H9 (cell line): ENCODE data around the gene CCDC85A. TPM values are rescaled to one million over a fixed set of nuclear protein-coding genes. Genes with fewer than 3 reads are reported as not detected.

Experiments used
- DNase-seq: peaks from one replicate; pipeline ENCODE4 v3.0.0-alpha.2; 2017
- H2AFZ ChIP-seq: one replicate; pipeline ENCODE4 v1.6.1; 2013; ENCODE audit warnings: mild to moderate bottlenecking, low read length, control low read depth, moderate library complexity
- H2AK5ac ChIP-seq: 2 replicates; pipeline ENCODE4 v1.6.1; 2013; ENCODE audit warnings: low read length, control low read depth, mixed read lengths; ENCODE audit not compliant: insufficient read length
- H2BK120ac ChIP-seq: one replicate; pipeline ENCODE4 v1.6.1; 2013; ENCODE audit warnings: low read depth, mild to moderate bottlenecking, low read length, control low read depth, inconsistent platforms; ENCODE audit not compliant: poor library complexity, severe bottlenecking
- H2BK12ac ChIP-seq: 2 replicates; pipeline ENCODE4 v1.6.1; 2013; ENCODE audit warnings: low read length, control low read depth, mixed read lengths, low read depth; ENCODE audit not compliant: insufficient read length
- H2BK15ac ChIP-seq: 2 replicates; pipeline ENCODE4 v1.6.1; 2013; ENCODE audit warnings: low read depth, low read length, control low read depth
- H2BK20ac ChIP-seq: one replicate; pipeline ENCODE4 v1.6.1; 2013; ENCODE audit warnings: low read depth, mild to moderate bottlenecking, low read length, control low read depth, inconsistent platforms; ENCODE audit not compliant: poor library complexity, severe bottlenecking
- H2BK5ac ChIP-seq: 2 replicates; pipeline ENCODE4 v1.6.1; 2013; ENCODE audit warnings: low read length, control low read depth, mixed read lengths; ENCODE audit not compliant: insufficient read length
- H3K14ac ChIP-seq: 2 replicates; pipeline ENCODE4 v1.6.1; 2013; ENCODE audit warnings: low read length, control low read depth; ENCODE audit not compliant: insufficient read depth
- H3K18ac ChIP-seq: 2 replicates; pipeline ENCODE4 v1.6.1; 2013; ENCODE audit warnings: low read depth, mild to moderate bottlenecking, mixed read lengths, low read length, control low read depth; ENCODE audit not compliant: insufficient read length
- H3K23ac ChIP-seq: 2 replicates; pipeline ENCODE4 v1.6.1; 2013; ENCODE audit warnings: low read length, control low read depth, mixed read lengths, low read depth; ENCODE audit not compliant: insufficient read length
- H3K23me2 ChIP-seq: 2 replicates; pipeline ENCODE4 v1.6.1; 2013; ENCODE audit warnings: low read depth, mild to moderate bottlenecking, mixed read lengths, low read length, control low read depth; ENCODE audit not compliant: insufficient read length, poor library complexity, severe bottlenecking
- H3K27ac ChIP-seq: 2 replicates; pipeline ENCODE4 v1.5.1; 2013; ENCODE audit warnings: low read length, control low read depth, mixed read lengths, low read depth; ENCODE audit not compliant: insufficient read length
- H3K27me3 ChIP-seq: 2 replicates; pipeline ENCODE4 v1.6.1; 2013; ENCODE audit warnings: low read length, control low read depth, inconsistent platforms; ENCODE audit not compliant: insufficient read depth
- H3K4ac ChIP-seq: 2 replicates; pipeline ENCODE4 v1.6.1; 2013; ENCODE audit warnings: low read depth, mild to moderate bottlenecking, control low read depth, inconsistent platforms, low read length, moderate library complexity
- H3K4me1 ChIP-seq: 2 replicates; pipeline ENCODE4 v1.6.1; 2013; ENCODE audit warnings: low read length, control low read depth, inconsistent platforms; ENCODE audit not compliant: insufficient read depth
- H3K4me2 ChIP-seq: 2 replicates; pipeline ENCODE4 v1.6.1; 2013; ENCODE audit warnings: low read length, control low read depth, mixed read lengths; ENCODE audit not compliant: insufficient read length, insufficient read depth
- H3K56ac ChIP-seq: 2 replicates; pipeline ENCODE4 v1.6.1; 2013; ENCODE audit warnings: low read depth, mild to moderate bottlenecking, mixed read lengths, low read length, control low read depth; ENCODE audit not compliant: insufficient read length
- H3K79me1 ChIP-seq: 2 replicates; pipeline ENCODE4 v1.6.1; 2013; ENCODE audit warnings: low read depth, mild to moderate bottlenecking, moderate library complexity, low read length, control low read depth, inconsistent platforms; ENCODE audit not compliant: insufficient read depth, poor library complexity, severe bottlenecking
- H3K79me2 ChIP-seq: 2 replicates; pipeline ENCODE4 v1.6.1; 2013; ENCODE audit warnings: low read length, control low read depth, inconsistent platforms; ENCODE audit not compliant: insufficient read depth
- H3K9ac ChIP-seq: 2 replicates; pipeline ENCODE4 v1.6.1; 2013; ENCODE audit warnings: low read length, control low read depth, mixed read lengths; ENCODE audit not compliant: insufficient read length; ENCODE audit errors: extremely low read depth
- H3K9me3 ChIP-seq: one replicate; pipeline ENCODE4 v1.6.1; 2013; ENCODE audit warnings: low read depth, low read length, inconsistent platforms; ENCODE audit not compliant: control insufficient read depth
- H3T11ph ChIP-seq: one replicate; pipeline ENCODE4 v1.6.1; 2013; ENCODE audit warnings: mild to moderate bottlenecking, low read length, control low read depth, inconsistent platforms
- H4K20me1 ChIP-seq: one replicate; pipeline ENCODE4 v1.6.1; 2013; ENCODE audit not compliant: control insufficient read depth, insufficient read length, insufficient read depth
- H4K5ac ChIP-seq: 2 replicates; pipeline ENCODE4 v1.6.1; 2013; ENCODE audit warnings: low read depth, mild to moderate bottlenecking, mixed read lengths, low read length, control low read depth; ENCODE audit not compliant: insufficient read length
- H4K8ac ChIP-seq: replicated peaks from 2 replicates; pipeline ENCODE4 v1.6.1; 2013; ENCODE audit warnings: low read length, control low read depth, mixed read lengths, low read depth; ENCODE audit not compliant: insufficient read length
- H4K91ac ChIP-seq: 2 replicates; pipeline ENCODE4 v1.6.1; 2013; ENCODE audit warnings: low read depth, mild to moderate bottlenecking, moderate library complexity, mixed read lengths, low read length, control low read depth; ENCODE audit not compliant: insufficient read length
- H3K27ac Mint-ChIP-seq, 3 experiments: 2 replicates in 2 of 3; 3 replicates in 1 of 3; pipeline ENCODE4 v1.8.0; 2020 to 2021; ENCODE audit warnings: mixed read lengths in 3 of 3, mild to moderate bottlenecking in 1 of 3, moderate library complexity in 1 of 3
- H3K27me3 Mint-ChIP-seq: 2 replicates; pipeline ENCODE4 v1.8.0; 2021; ENCODE audit warnings: low read depth, mild to moderate bottlenecking, moderate library complexity, mixed read lengths
- H3K36me3 Mint-ChIP-seq, 3 experiments: 2 replicates in 2 of 3; 3 replicates in 1 of 3; pipeline ENCODE4 v1.8.0; 2020 to 2021; ENCODE audit warnings: low read depth in 3 of 3, mixed read lengths in 3 of 3; ENCODE audit not compliant: insufficient read depth in 1 of 3
- H3K4me1 Mint-ChIP-seq, 2 experiments: 2 replicates each; pipeline ENCODE4 v1.8.0; 2020; ENCODE audit warnings: mixed read lengths in 2 of 2
- H3K4me3 Mint-ChIP-seq, 2 experiments: 2 replicates in 1 of 2; 3 replicates in 1 of 2; pipeline ENCODE4 v1.8.0; 2020 to 2021; ENCODE audit warnings: mild to moderate bottlenecking in 2 of 2, mixed read lengths in 2 of 2, moderate library complexity in 1 of 2
- H3K9me3 Mint-ChIP-seq, 2 experiments: 2 replicates in 1 of 2; 3 replicates in 1 of 2; pipeline ENCODE4 v1.8.0; 2020; ENCODE audit warnings: mild to moderate bottlenecking in 2 of 2, mixed read lengths in 2 of 2, moderate library complexity in 1 of 2
- CTCF ChIP-seq: fragments of 200-600 bp; sonication (generic); conservative IDR thresholded peaks from 3 replicates; pipeline ENCODE4 v1.8.0; 2021; ENCODE audit warnings: antibody characterized with exemption, mild to moderate bottlenecking
- WGBS: extraction: QIAGEN DNeasy Blood & Tissue Kit; methylation state at CpG from one replicate; pipeline ENCODE4 v1.1.7; 2013; ENCODE audit warnings: missing lambda C conversion rate, low lambda C conversion rate, mixed read lengths; ENCODE audit not compliant: insufficient read length; ENCODE audit errors: extremely low coverage; 5-methylcytosine and 5-hydroxymethylcytosine counted together
- total RNA-seq: library from RNA; stranded (reverse); gene quantifications from 2 replicates; pipeline ENCODE4 v1.2.1, GENCODE V29; 2021

Gene CCDC85A
- total RNA-seq, 1 experiment from 2014 or later = 0.17 TPM

- no peak overlapping the region for H3K9ac ChIP-seq
- no peak overlapping the region for H3K4me2 ChIP-seq
- no peak overlapping the region for H2BK12ac ChIP-seq
- no peak overlapping the region for H2BK120ac ChIP-seq
- H3K4ac ChIP-seq = no peak overlapping the region
- H2BK15ac ChIP-seq = no peak overlapping the region
- no peak overlapping the region for H2AFZ ChIP-seq
- no peaks in the 10 kb centered on the region for H4K20me1 ChIP-seq
- no peak for DNase-seq
- H4K8ac ChIP-seq = no peak overlapping the region
- Mint-ChIP-seq H3K27me3 (no peaks in the 10 kb centered on the region; the same call in 1 of the 2 replicates), H3K36me3 (no peaks in the 10 kb centered on the region), H3K27ac (no peak overlapping the region), H3K9me3 (no peaks in the 10 kb centered on the region), H3K4me3 (no peak overlapping the region), H3K4me1 (peaks cover 24 to 25% of the 10 kb centered on the region in 2 experiments)
- no peak overlapping the region for H4K5ac ChIP-seq
- H3T11ph ChIP-seq = no peak overlapping the region
- no peaks in the 10 kb centered on the region for H3K9me3 ChIP-seq
- no CpG with 5 or more reads among the region's 1 CpG for WGBS
- H2BK20ac ChIP-seq = no peak overlapping the region
- peaks cover 6% of the 10 kb centered on the region; the same call in 1 of the 2 replicates for H3K4me1 ChIP-seq
- no peaks in the 10 kb centered on the region for H3K23me2 ChIP-seq
- no peak for TF ChIP-seq CTCF
- H2BK5ac ChIP-seq = no peak overlapping the region
- H3K23ac ChIP-seq = no peak overlapping the region
- no peak overlapping the region for H4K91ac ChIP-seq
- no peaks in the 10 kb centered on the region for H3K79me1 ChIP-seq
- no peak overlapping the region for H3K56ac ChIP-seq
- H3K18ac ChIP-seq = no peak overlapping the region
- H2AK5ac ChIP-seq = no peak overlapping the region
- H3K79me2 ChIP-seq = no peaks in the 10 kb centered on the region
- H3K27ac ChIP-seq = no peak overlapping the region
- no peak overlapping the region for H3K14ac ChIP-seq
- no peaks in the 10 kb centered on the region for H3K27me3 ChIP-seq
Observed at GRCh38 chr2:56344771-56345170, 161.0 kb downstream of the CCDC85A start.
